ENCODE measurements around the gene C18orf63.

- TF ChIP-seq CTCF (IDR thresholded peaks at IDR 0.05) = no peak
- TF ChIP-seq ZFX (IDR thresholded peaks at IDR 0.05; ENCODE audit: borderline replicate concordance) = no peak
Observed at GRCh38 chr18:74288041-74288440, 27.6 kb upstream of the C18orf63 start.
